Heart left ventricle (tissue), 16 donors: Measurements from ENCODE around the gene SPATC1L. TPM values are rescaled to one million over a fixed set of nuclear protein-coding genes. Genes with fewer than 3 reads are reported as not detected.

Source experiments
- ATAC-seq, 4 donors: fragments of 200-7000 bp; cut with Tn5 transposase; one replicate each; pipeline ENCODE4 v1.9.1; 2020 to 2022; ENCODE audit warnings: moderate library complexity in 4 of 4, mild to moderate bottlenecking in 3 of 4, moderate number of reproducible peaks in 1 of 4
- DNase-seq, 5 donors: peaks; one replicate each; pipeline ENCODE4 v3.0.0-alpha.2; 2020
- H3K27ac ChIP-seq, 12 donors: fragments of 200-600 bp; sonication (generic) in 4 of 12; one replicate each; pipeline versions ENCODE4 v1.5.0 to v1.8.0; 2016 to 2022; ENCODE audit warnings: mild to moderate bottlenecking in 2 of 12
- H3K27me3 ChIP-seq, 9 donors: fragments of 200-600 bp; sonication (generic) in 2 of 9; one replicate each; pipeline versions ENCODE4 v1.5.1 to v1.8.0; 2016 to 2022; ENCODE audit warnings: mild to moderate bottlenecking in 3 of 9
- H3K36me3 ChIP-seq, 9 donors: fragments of 200-600 bp; sonication (generic) in 2 of 9; one replicate each; pipeline versions ENCODE4 v1.5.0 to v1.8.0; 2018 to 2022; ENCODE audit warnings: mild to moderate bottlenecking in 2 of 9
- H3K4me1 ChIP-seq, 12 donors: fragments of 200-600 bp; sonication (generic) in 4 of 12; one replicate each; pipeline versions ENCODE4 v1.5.0 to v1.8.0; 2016 to 2022; ENCODE audit warnings: mild to moderate bottlenecking in 3 of 12
- H3K4me3 ChIP-seq, 12 donors: fragments of 200-600 bp; sonication (generic) in 4 of 12; one replicate each; pipeline versions ENCODE4 v1.5.0 to v1.8.0; 2017 to 2022; ENCODE audit warnings: mild to moderate bottlenecking in 9 of 12, moderate library complexity in 4 of 12
- H3K9me3 ChIP-seq, 12 donors: fragments of 200-600 bp; sonication (generic) in 4 of 12; one replicate each; pipeline versions ENCODE4 v1.5.0 to v1.8.0; 2016 to 2022; ENCODE audit warnings: mild to moderate bottlenecking in 1 of 12
- CTCF ChIP-seq, 12 donors: fragments of 200-600 bp; sonication (generic) in 4 of 12; IDR thresholded peaks; one replicate each; pipeline versions ENCODE4 v1.5.0 to v1.8.0; 2018 to 2022; ENCODE audit warnings: antibody characterized with exemption in 12 of 12, mild to moderate bottlenecking in 5 of 12
- POLR2A ChIP-seq, 2 donors: fragments of 450-650 bp; IDR thresholded peaks; one replicate each; pipeline ENCODE4 v1.6.1; 2017; ENCODE audit warnings: antibody characterized with exemption in 2 of 2, mild to moderate bottlenecking in 2 of 2, moderate library complexity in 2 of 2
- WGBS, 4 donors: extraction: QIAGEN DNeasy Blood & Tissue Kit in 2 of 4; methylation state at CpG; one replicate each; pipeline versions ENCODE4 v1.1.5 to v1.1.7; 2013 to 2018; 5-methylcytosine and 5-hydroxymethylcytosine counted together
- intact Hi-C, 10 donors: fragments of 100-400 bp; cut with DNase I; formaldehyde crosslinking; loops; one replicate each; pipeline versions ENCODE4 v1.11.1 to v1.14.2; 2022
- polyA plus RNA-seq, 2 donors: library from polyadenylated mRNA; stranded (reverse); fragments of 200-250 nt; gene quantifications; one replicate each; pipeline ENCODE4 v1.2.3, GENCODE V29; 2013
- total RNA-seq, 9 donors: library from RNA; depleted of rRNA in 2 of 9; stranded (reverse); fragments of >200 nt in 2 of 9; fragmentation: NEBNext Ultra II Directional in 3 of 9; extraction: Animal tissue kit (Norgen Biotek cat#: 25700) in 3 of 9; gene quantifications; one replicate each; pipeline versions ENCODE4 v1.1.0 to v1.2.4, GENCODE V29; 2016 to 2023
- donor health status: ischemic (EF 13 %, LVEDD 7.1; RV severe dilation, severe dysfunction).
- donor health status: healthy with polysubstance abuse.
- donor health status: DM: no; HTN: yes; CAD: no.
- donor health status: DM: no; HTN: no; CAD: no.
- donor health status: ischemic (EF 25% LVEDD 6.9; RV normal size, moderate dysfunction).
- donor health status: ischemic (EF 25% LVEDD 5.7; RV mildly dilated, moderate dysfunction).
- donor health status: healthy.
- donor health status: DM: yes; HTN: yes; CAD: no.
- donor health status: ischemic (EF 35%, LVEDD 5.7; RV mildly dilated, moderate dysfunction).
- donor health status: nonischemic (EF 11% LVEDD 7.7; RV severe dilation, severe dysfunction).
- donor health status: DM: yes; HTN: yes; CAD: no.
- donor health status: PGD.
- donor health status: ischemic (EF 29% LVEDD 5.4; RV normal size, mild dysfunction).
- donor health status: nonischemic (EF 23%, LVEDD 6.1; RV moderate dilation, normal function).

The SPATC1L gene
- total and polyA plus RNA-seq, 11 donors, result 4.9 to 16.8 (median 10.6) TPM

- H3K27me3 ChIP-seq, result no peaks in the 10 kb centered on the region
- WGBS, 4 donors, result 81 to 90% (median 83%) methylated on average over 13 of the region's 13 CpGs
- peaks cover 5 to 83% (median 71%) of the 10 kb centered on the region in 9 donors for H3K36me3 ChIP-seq
- DNase-seq, result no peak
- H3K4me3 ChIP-seq, result no peak overlapping the region
- peaks cover 0 to 8% (median 0%) of the 10 kb centered on the region in 12 donors for H3K4me1 ChIP-seq
- intact Hi-C loops, result no loop called here
- no peak for ATAC-seq
- H3K27ac ChIP-seq, result no peak overlapping the region
- no peak for TF ChIP-seq POLR2A (IDR thresholded peaks at IDR 0.05)
- TF ChIP-seq CTCF (IDR thresholded peaks at IDR 0.05), result no peak
- no peaks in the 10 kb centered on the region for H3K9me3 ChIP-seq
Observed at GRCh38 chr21:46199436-46200373, 15.4 kb upstream of the SPATC1L start.

- no peak overlapping the region for H3K4me3 ChIP-seq
- no peak overlapping the region for H3K27ac ChIP-seq
- DNase-seq, result peak in 1 of 5 donors; percentile 11
- no peak for ATAC-seq
- no peaks in the 10 kb centered on the region for H3K27me3 ChIP-seq
- 90% methylated on average over 20 of the region's 20 CpGs for WGBS, 4 donors
- intact Hi-C loops, result no loop called here
- no peaks in the 10 kb centered on the region for H3K4me1 ChIP-seq
- peaks cover 5 to 85% (median 75%) of the 10 kb centered on the region in 9 donors for H3K36me3 ChIP-seq
- no peak for TF ChIP-seq CTCF (IDR thresholded peaks at IDR 0.05)
- TF ChIP-seq POLR2A (IDR thresholded peaks at IDR 0.05), result no peak
- H3K9me3 ChIP-seq, result no peaks in the 10 kb centered on the region
Observed at GRCh38 chr21:46196733-46197132, 12.5 kb upstream of the SPATC1L start.

GRCh38 chr21:46195595-46196195, 11.4 kb upstream of the SPATC1L start:
- TF ChIP-seq POLR2A (IDR thresholded peaks at IDR 0.05) (no peak), CTCF (IDR thresholded peaks at IDR 0.05) (no peak)
- no peaks in the 10 kb centered on the region for H3K9me3 ChIP-seq
- ATAC-seq, result no peak
- intact Hi-C loops, result no loop called here
- H3K4me1 ChIP-seq, result peaks cover 0 to 8% (median 0%) of the 10 kb centered on the region in 12 donors
- peak in 1 of 5 donors; percentile 42 for DNase-seq
- no peaks in the 10 kb centered on the region for H3K27me3 ChIP-seq
- WGBS, 4 donors, result 90 to 94% (median 94%) methylated on average over 18 to 20 of the region's 20 CpGs
- H3K27ac ChIP-seq, result no peak overlapping the region
- H3K4me3 ChIP-seq, result no peak overlapping the region
- peaks cover 5 to 91% (median 78%) of the 10 kb centered on the region in 9 donors for H3K36me3 ChIP-seq
